Memory B cell (primary cell): ENCODE measurements around the gene G6PC1.
A peak's percentile ranks its signal among the peaks of the same experiment; 100 is the strongest.
"Not testable (repeated sequence)": the region's sequence is repeated elsewhere in the genome, so short reads cannot be mapped to it uniquely, and the experiment has no call there.

ENCODE experiments used
- ATAC-seq: fragments of 150-1000 bp; cut with Tn5 transposase; 2 replicates; pipeline ENCODE4 v1.10.0; 2021; ENCODE audit warnings: low read depth, mild to moderate bottlenecking, moderate library complexity
- DNase-seq, 2 donors: peaks; one replicate each; pipeline ENCODE4 v3.0.0; 2022; ENCODE audit warnings: low spot score in 2 of 2
- H3K27ac Mint-ChIP-seq: one replicate; pipeline ENCODE4 v1.8.0; 2022; ENCODE audit warnings: mild to moderate bottlenecking, moderate library complexity, mixed read lengths
- H3K27me3 Mint-ChIP-seq: one replicate; pipeline ENCODE4 v1.8.0; 2022; ENCODE audit warnings: mixed read lengths
- H3K36me3 Mint-ChIP-seq: one replicate; pipeline ENCODE4 v1.8.0; 2022; ENCODE audit warnings: mild to moderate bottlenecking, mixed read lengths
- H3K4me1 Mint-ChIP-seq: one replicate; pipeline ENCODE4 v1.8.0; 2022; ENCODE audit warnings: mixed read lengths
- H3K4me3 Mint-ChIP-seq: one replicate; pipeline ENCODE4 v1.8.0; 2022; ENCODE audit warnings: mild to moderate bottlenecking, moderate library complexity, mixed read lengths
- H3K9me3 Mint-ChIP-seq: one replicate; pipeline ENCODE4 v1.8.0; 2022; ENCODE audit warnings: mixed read lengths

The G6PC1 gene

GRCh38 chr17:42906772-42907446, 6.3 kb downstream of the G6PC1 start:
- Mint-ChIP-seq H3K27ac (no peak overlapping the region), H3K27me3 (peaks cover 7% of the 10 kb centered on the region), H3K36me3 (no peaks in the 10 kb centered on the region), H3K9me3 (no peaks in the 10 kb centered on the region), H3K4me3 (no peak overlapping the region), H3K4me1 (peaks cover 9% of the 10 kb centered on the region)
- peak; percentile 27 for ATAC-seq
- DNase-seq = no peak

GRCh38 chr17:42908872-42909700, 8.5 kb downstream of the G6PC1 start:
- H3K4me1 Mint-ChIP-seq = peaks cover 9% of the 10 kb centered on the region
- H3K9me3 Mint-ChIP-seq = no peaks in the 10 kb centered on the region
- peaks cover 7% of the 10 kb centered on the region for H3K27me3 Mint-ChIP-seq
- DNase-seq (no peak), ATAC-seq (no peak)
- no peaks in the 10 kb centered on the region for H3K36me3 Mint-ChIP-seq
- no peak overlapping the region for H3K27ac Mint-ChIP-seq
- H3K4me3 Mint-ChIP-seq = peak overlapping the region; percentile 21

GRCh38 chr17:42913522-42913921, 12.9 kb downstream of the G6PC1 start:
- H3K4me3 Mint-ChIP-seq = no peak overlapping the region
- peaks cover 4% of the 10 kb centered on the region for H3K4me1 Mint-ChIP-seq
- ATAC-seq (no peak), DNase-seq (no peak)
- no peak overlapping the region for H3K27ac Mint-ChIP-seq
- peaks cover 7% of the 10 kb centered on the region for H3K27me3 Mint-ChIP-seq
- H3K9me3 Mint-ChIP-seq = no peaks in the 10 kb centered on the region
- H3K36me3 Mint-ChIP-seq = no peaks in the 10 kb centered on the region

- Mint-ChIP-seq H3K27ac (no peak overlapping the region), H3K4me1 (peaks cover 3% of the 10 kb centered on the region), H3K27me3 (peaks cover 7% of the 10 kb centered on the region), H3K9me3 (no peaks in the 10 kb centered on the region), H3K36me3 (no peaks in the 10 kb centered on the region), H3K4me3 (no peak overlapping the region)
- DNase-seq (no peak), ATAC-seq (no peak)
These were observed 13.5 kb downstream of the G6PC1 start for GRCh38 chr17:42913981-42914617.

- DNase-seq, H3K9me3 Mint-ChIP-seq, H3K36me3 Mint-ChIP-seq, H3K27me3 Mint-ChIP-seq, ATAC-seq, H3K4me3 Mint-ChIP-seq, H3K4me1 Mint-ChIP-seq, H3K27ac Mint-ChIP-seq: not testable (repeated sequence)
These were observed 14.7 kb downstream of the G6PC1 start for GRCh38 chr17:42915288-42915687.

GRCh38 chr17:42916388-42917235, 16.0 kb downstream of the G6PC1 start:
- H3K4me1 Mint-ChIP-seq, H3K9me3 Mint-ChIP-seq, H3K4me3 Mint-ChIP-seq, H3K27ac Mint-ChIP-seq, ATAC-seq, H3K36me3 Mint-ChIP-seq, DNase-seq, H3K27me3 Mint-ChIP-seq: not testable (repeated sequence)

- H3K36me3 Mint-ChIP-seq = no peaks in the 10 kb centered on the region
- DNase-seq = no peak
These were observed 16.6 kb downstream of the G6PC1 start for GRCh38 chr17:42917236-42917603.

GRCh38 chr17:42918902-42919521, 18.4 kb downstream of the G6PC1 start:
- DNase-seq = no peak
- no peak overlapping the region for H3K27ac Mint-ChIP-seq
- no peak overlapping the region for H3K4me3 Mint-ChIP-seq
- peaks cover 3% of the 10 kb centered on the region for H3K27me3 Mint-ChIP-seq
- no peak for ATAC-seq
- H3K4me1 Mint-ChIP-seq = no peaks in the 10 kb centered on the region
- H3K36me3 Mint-ChIP-seq = no peaks in the 10 kb centered on the region
- H3K9me3 Mint-ChIP-seq = no peaks in the 10 kb centered on the region

More at GRCh38 chr17:42917236-42917603, 16.6 kb downstream of the G6PC1 start:
- H3K27me3 Mint-ChIP-seq = peaks cover 3% of the 10 kb centered on the region
- H3K4me1 Mint-ChIP-seq = no peaks in the 10 kb centered on the region
- no peak overlapping the region for H3K27ac Mint-ChIP-seq
- ATAC-seq = no peak
- no peak overlapping the region for H3K4me3 Mint-ChIP-seq
- no peaks in the 10 kb centered on the region for H3K9me3 Mint-ChIP-seq

- not testable (repeated sequence) for H3K9me3 Mint-ChIP-seq, H3K4me3 Mint-ChIP-seq, H3K27me3 Mint-ChIP-seq, DNase-seq, ATAC-seq, H3K4me1 Mint-ChIP-seq, H3K36me3 Mint-ChIP-seq, H3K27ac Mint-ChIP-seq
These were observed 19.0 kb downstream of the G6PC1 start for GRCh38 chr17:42919522-42920077.

GRCh38 chr17:42920106-42920900, 19.7 kb downstream of the G6PC1 start:
- DNase-seq (no peak), ATAC-seq (no peak)
- Mint-ChIP-seq H3K27ac (no peak overlapping the region), H3K36me3 (peaks cover 1% of the 10 kb centered on the region), H3K27me3 (peaks cover 7% of the 10 kb centered on the region), H3K4me3 (no peak overlapping the region), H3K4me1 (peaks cover 2% of the 10 kb centered on the region), H3K9me3 (no peaks in the 10 kb centered on the region)

GRCh38 chr17:42920922-42921321, 20.3 kb downstream of the G6PC1 start:
- H3K27ac Mint-ChIP-seq = no peak overlapping the region
- peaks cover 7% of the 10 kb centered on the region for H3K27me3 Mint-ChIP-seq

GRCh38 chr17:42922294-42922693, 21.7 kb downstream of the G6PC1 start:
- H3K9me3 Mint-ChIP-seq = no peaks in the 10 kb centered on the region
- H3K4me1 Mint-ChIP-seq = peaks cover 2% of the 10 kb centered on the region
- H3K36me3 Mint-ChIP-seq = peaks cover 1% of the 10 kb centered on the region
- ATAC-seq = no peak
- H3K4me3 Mint-ChIP-seq = no peak overlapping the region
- H3K27me3 Mint-ChIP-seq = peaks cover 7% of the 10 kb centered on the region
- H3K27ac Mint-ChIP-seq = no peak overlapping the region
- DNase-seq = no peak

More at GRCh38 chr17:42920922-42921321, 20.3 kb downstream of the G6PC1 start:
- H3K9me3 Mint-ChIP-seq = no peaks in the 10 kb centered on the region
- peaks cover 1% of the 10 kb centered on the region for H3K36me3 Mint-ChIP-seq
- ATAC-seq (no peak), DNase-seq (no peak)
- peaks cover 2% of the 10 kb centered on the region for H3K4me1 Mint-ChIP-seq
- H3K4me3 Mint-ChIP-seq = no peak overlapping the region
